ENCODE results near the gene HMCN2.

The HMCN2 gene

GRCh38 chr9:130463763-130464745, 198.5 kb downstream of the HMCN2 start:
- no peak for FAIRE-seq
- DNase-seq (ENCODE audit: low spot score), result no peak

- no peak for FAIRE-seq
- DNase-seq (ENCODE audit: low spot score), result no peak
Measured at GRCh38 chr9:130465383-130466096, 200.0 kb downstream of the HMCN2 start.

GRCh38 chr9:130466537-130467217, 201.1 kb downstream of the HMCN2 start:
- FAIRE-seq (no peak), DNase-seq (ENCODE audit: low spot score) (no peak)

GRCh38 chr9:130467316-130467715, 201.8 kb downstream of the HMCN2 start:
- DNase-seq (ENCODE audit: low spot score), result no peak

GRCh38 chr9:130468566-130468965, 203.0 kb downstream of the HMCN2 start:
- FAIRE-seq (no peak), DNase-seq (ENCODE audit: low spot score) (no peak)

More at GRCh38 chr9:130467316-130467715, 201.8 kb downstream of the HMCN2 start:
- FAIRE-seq, result no peak

- no peak for DNase-seq (ENCODE audit: low spot score)
- FAIRE-seq, result no peak
Measured at GRCh38 chr9:130470269-130470668, 204.7 kb downstream of the HMCN2 start.

GRCh38 chr9:130470950-130471349, 205.4 kb downstream of the HMCN2 start:
- DNase-seq (ENCODE audit: low spot score) (no peak), FAIRE-seq (no peak)

GRCh38 chr9:130471411-130472183, 206.0 kb downstream of the HMCN2 start:
- no peak for FAIRE-seq
- no peak for DNase-seq (ENCODE audit: low spot score)

- no peak for DNase-seq (ENCODE audit: low spot score)
- FAIRE-seq, result no peak
Measured at GRCh38 chr9:130472184-130472705, 206.7 kb downstream of the HMCN2 start.

- FAIRE-seq, result no peak
- DNase-seq (ENCODE audit: low spot score), result no peak
Measured at GRCh38 chr9:130473009-130473408, 207.4 kb downstream of the HMCN2 start.

GRCh38 chr9:130473566-130473965, 208.0 kb downstream of the HMCN2 start:
- no peak for FAIRE-seq
- DNase-seq (ENCODE audit: low spot score), result no peak

GRCh38 chr9:130474106-130474505, 208.5 kb downstream of the HMCN2 start:
- FAIRE-seq, result no peak
- DNase-seq (ENCODE audit: low spot score), result no peak

GRCh38 chr9:130476151-130476730, 210.7 kb downstream of the HMCN2 start:
- FAIRE-seq (no peak), DNase-seq (ENCODE audit: low spot score) (no peak)

GRCh38 chr9:130477564-130477963, 212.0 kb downstream of the HMCN2 start:
- FAIRE-seq, result no peak
- DNase-seq (ENCODE audit: low spot score), result no peak

- FAIRE-seq, result no peak
- DNase-seq (ENCODE audit: low spot score), result no peak
Measured at GRCh38 chr9:130478152-130478551, 212.6 kb downstream of the HMCN2 start.

GRCh38 chr9:130478736-130479575, 213.4 kb downstream of the HMCN2 start:
- DNase-seq (ENCODE audit: low spot score) (no peak), FAIRE-seq (no peak)

- no peak for FAIRE-seq
- no peak for DNase-seq (ENCODE audit: low spot score)
Measured at GRCh38 chr9:130479587-130479986, 214.0 kb downstream of the HMCN2 start.

- DNase-seq (ENCODE audit: low spot score) (no peak), FAIRE-seq (no peak)
Measured at GRCh38 chr9:130480673-130481072, 215.1 kb downstream of the HMCN2 start.

GRCh38 chr9:130482463-130482862, 216.9 kb downstream of the HMCN2 start:
- DNase-seq (ENCODE audit: low spot score), result no peak
- no peak for FAIRE-seq
